VCaP (cell line): ENCODE results near the gene AGAP3.

ENCODE experiments used
- H3K27ac ChIP-seq: fragments of 450-650 bp; 2 replicates; pipeline ENCODE4 v1.5.1; 2017
- CTCF ChIP-seq: fragments of 450-650 bp; conservative IDR thresholded peaks from 2 replicates; pipeline ENCODE4 v1.5.1; 2017; ENCODE audit warnings: mild to moderate bottlenecking, moderate library complexity

AGAP3 gene

GRCh38 chr7:151175047-151175792 lies 88.9 kb downstream of the AGAP3 start:
- no peak overlapping the region for H3K27ac ChIP-seq
- no peak for TF ChIP-seq CTCF

- H3K27ac ChIP-seq, result no peak overlapping the region
- peak; percentile 22; the same call in 1 of the 2 replicates for TF ChIP-seq CTCF
Measured at GRCh38 chr7:151175793-151176311, 89.6 kb downstream of the AGAP3 start.

GRCh38 chr7:151176401-151176800 lies 90.1 kb downstream of the AGAP3 start:
- no peak for TF ChIP-seq CTCF
- no peak overlapping the region for H3K27ac ChIP-seq

- H3K27ac ChIP-seq, result no peak overlapping the region
- TF ChIP-seq CTCF, result no peak
Measured at GRCh38 chr7:151177310-151177709, 91.0 kb downstream of the AGAP3 start.

GRCh38 chr7:151178236-151178635 lies 92.0 kb downstream of the AGAP3 start:
- TF ChIP-seq CTCF, result no peak
- H3K27ac ChIP-seq, result no peak overlapping the region

- H3K27ac ChIP-seq, result no peak overlapping the region
- TF ChIP-seq CTCF, result no peak
Measured at GRCh38 chr7:151178831-151179230, 92.6 kb downstream of the AGAP3 start.

- no peak for TF ChIP-seq CTCF
- no peak overlapping the region for H3K27ac ChIP-seq
Measured at GRCh38 chr7:151179287-151179860, 93.1 kb downstream of the AGAP3 start.
